ENCODE data around the gene RTP2.

Gene RTP2

DNA sequence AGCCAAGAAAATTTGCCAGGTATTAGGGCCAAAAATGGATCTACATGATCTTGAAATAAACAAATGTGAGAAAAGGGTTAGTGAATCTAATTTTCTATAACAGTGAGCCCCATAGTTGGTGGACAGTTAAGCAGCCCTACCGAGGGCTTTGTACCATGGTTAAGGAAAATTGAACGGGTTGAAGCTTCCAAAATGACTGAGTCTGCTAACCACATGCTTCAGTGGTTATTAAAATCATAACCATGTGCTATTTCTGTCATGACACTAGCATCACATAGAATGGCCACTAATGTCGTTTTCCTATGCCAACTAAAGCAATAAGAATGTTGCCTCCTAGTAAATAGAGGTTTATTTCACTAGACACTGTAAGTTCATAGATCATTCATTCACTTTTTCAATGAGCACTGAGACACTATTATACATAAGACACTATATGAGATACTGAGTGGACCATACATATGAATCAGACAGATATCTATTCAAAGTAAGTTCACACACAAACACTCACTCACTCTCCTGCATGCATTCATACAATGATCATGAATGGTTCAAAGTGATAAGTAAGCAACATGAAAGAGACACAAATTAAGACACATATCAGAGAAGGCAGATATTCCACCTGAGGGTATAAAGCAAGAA lies 36.5 kb downstream of the RTP2 start:
- DNase-seq: no peak

DNA sequence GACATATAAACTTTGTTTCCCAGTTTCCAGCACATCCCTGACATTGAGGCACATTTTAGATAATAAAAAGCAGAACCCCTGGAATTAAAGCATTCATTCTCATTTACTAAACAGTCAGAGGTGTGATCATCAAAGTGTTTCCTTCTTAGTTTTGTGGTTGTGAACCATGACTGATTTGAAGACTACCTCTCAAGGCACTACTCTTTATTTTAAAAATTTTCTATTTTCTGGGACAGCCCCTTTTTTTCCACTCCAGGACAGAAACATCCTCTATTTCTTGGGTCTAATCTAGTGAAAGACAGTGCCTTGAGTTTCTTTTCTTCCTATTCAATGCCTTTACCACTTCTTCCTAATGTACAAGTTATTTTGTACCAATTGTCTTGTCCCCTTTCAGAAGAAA lies 37.3 kb downstream of the RTP2 start:
- no peak for DNase-seq

DNA sequence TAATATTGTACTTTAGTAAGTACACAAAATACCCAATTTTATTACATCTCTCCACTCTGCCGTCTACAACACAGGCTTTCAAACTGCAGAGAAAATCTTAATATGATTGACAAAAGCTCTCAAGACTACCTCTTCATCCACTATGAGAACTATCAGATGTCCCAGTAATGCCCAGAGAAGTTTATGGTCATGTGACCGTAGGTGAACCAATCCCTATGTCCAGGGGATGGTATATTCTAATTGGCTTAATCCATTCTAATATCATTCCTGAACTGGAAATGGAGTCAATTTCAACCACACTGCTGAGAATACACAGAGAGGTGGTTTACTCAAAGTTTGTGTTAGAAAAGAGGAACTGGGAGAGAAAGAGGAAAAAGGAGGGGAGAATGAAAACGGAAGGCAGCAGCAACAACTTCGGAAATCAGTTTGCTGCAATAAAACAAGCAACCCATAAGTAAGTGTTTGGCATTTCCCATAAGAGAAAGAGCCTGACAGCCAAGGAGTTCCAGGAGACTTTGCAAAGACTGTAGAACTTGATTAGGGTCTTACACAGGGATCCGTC lies 39.4 kb downstream of the RTP2 start:
- no peak for DNase-seq

DNA sequence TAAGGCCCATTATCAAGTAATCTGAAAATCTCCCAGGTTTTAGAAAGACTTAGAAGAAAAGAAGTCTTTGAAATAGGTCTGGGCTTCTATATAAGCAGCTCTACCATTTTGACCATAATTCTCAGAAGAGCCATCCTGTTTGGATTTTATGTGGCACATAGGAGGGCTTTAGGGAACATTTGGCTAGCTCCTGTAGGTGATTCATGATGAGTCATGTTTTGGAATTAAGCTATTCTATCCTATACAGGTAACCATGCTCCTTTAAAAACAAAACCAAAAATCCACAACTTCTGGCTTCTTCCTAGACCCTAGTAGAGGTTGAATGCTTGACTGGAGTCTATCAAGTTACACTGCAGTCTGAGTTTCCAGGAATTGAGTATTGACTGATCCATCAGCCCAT lies 41.1 kb downstream of the RTP2 start:
- no peak for DNase-seq

DNA sequence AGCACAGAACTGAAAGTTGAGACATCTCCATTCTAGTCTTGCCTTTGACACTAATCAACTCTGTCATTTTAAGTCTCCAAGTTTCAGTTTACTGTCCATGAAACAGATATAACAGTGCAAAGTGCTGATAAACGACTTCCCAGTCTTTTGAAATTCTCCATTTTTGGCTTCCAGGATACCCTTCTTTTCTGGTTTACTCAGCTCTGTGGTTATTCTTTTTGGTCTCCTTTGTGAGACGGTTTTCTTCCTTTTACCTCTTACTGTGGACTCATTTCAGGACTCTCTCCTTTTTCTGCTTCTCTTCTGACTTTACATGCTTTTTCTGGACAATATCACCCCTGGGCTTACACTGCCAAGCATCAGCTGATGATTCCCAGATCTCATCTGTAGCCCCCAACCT lies 51.1 kb downstream of the RTP2 start:
- no peak for DNase-seq
